SK-N-SH treated with all-trans-retinoic acid at 6 μM for 48 hours (cell line): Measurements from ENCODE around the gene TAS2R14.

Source experiments
- ATAC-seq: fragments of 200-7000 bp; cut with Tn5 transposase; 3 replicates; pipeline ENCODE4 v1.9.1; 2020; ENCODE audit warnings: mild to moderate bottlenecking, moderate library complexity
- ARNTL ChIP-seq: fragments of 450-650 bp; formaldehyde crosslinking; IDR thresholded peaks from 2 replicates; pipeline ENCODE4 v1.5.0; 2020; ENCODE audit warnings: low read depth, mild to moderate bottlenecking, moderate library complexity, borderline replicate concordance
- CSDC2 ChIP-seq: fragments of 250-450 bp; sonication (Bioruptor Pico); IDR thresholded peaks from 2 replicates; pipeline ENCODE4 v1.5.0; 2020; ENCODE audit warnings: mild to moderate bottlenecking, moderate library complexity
- CSRNP3 ChIP-seq: fragments of 250-450 bp; sonication (Bioruptor Pico); IDR thresholded peaks from 2 replicates; pipeline ENCODE4 v1.5.1; 2021; ENCODE audit warnings: mild to moderate bottlenecking, moderate library complexity
- ESRRG ChIP-seq: fragments of 250-450 bp; sonication (Bioruptor Pico); IDR thresholded peaks from 2 replicates; pipeline ENCODE4 v1.6.1; 2021; ENCODE audit warnings: mild to moderate bottlenecking
- GLIS3 ChIP-seq: fragments of 250-450 bp; sonication (Bioruptor Pico); IDR thresholded peaks from 2 replicates; pipeline ENCODE4 v1.5.0; 2020; ENCODE audit warnings: mild to moderate bottlenecking, moderate library complexity
- ISL1 ChIP-seq: fragments of 250-450 bp; sonication (Bioruptor Pico); IDR thresholded peaks from 2 replicates; pipeline ENCODE4 v2.1.2; 2022; ENCODE audit warnings: mild to moderate bottlenecking, moderate library complexity
- OSR1 ChIP-seq: fragments of 250-450 bp; sonication (Bioruptor Pico); IDR thresholded peaks from 2 replicates; pipeline ENCODE4 v1.8.0; 2022; ENCODE audit warnings: moderate library complexity, mild to moderate bottlenecking, inconsistent platforms
- POU6F1 ChIP-seq: fragments of 250-450 bp; sonication (Bioruptor Pico); IDR thresholded peaks from 2 replicates; pipeline ENCODE4 v1.8.0; 2021; ENCODE audit warnings: low read depth, mild to moderate bottlenecking, moderate library complexity, borderline replicate concordance
- PPARA ChIP-seq: fragments of 250-450 bp; sonication (Bioruptor Pico); IDR thresholded peaks from 2 replicates; pipeline ENCODE4 v1.5.0; 2020; ENCODE audit warnings: mild to moderate bottlenecking, borderline replicate concordance
- RARB ChIP-seq: fragments of 250-450 bp; sonication (Bioruptor Pico); IDR thresholded peaks from 2 replicates; pipeline ENCODE4 v1.8.0; 2021; ENCODE audit warnings: mild to moderate bottlenecking, moderate library complexity
- SNAI2 ChIP-seq: fragments of 250-450 bp; sonication (Bioruptor Pico); IDR thresholded peaks from 2 replicates; pipeline ENCODE4 v1.5.0; 2020; ENCODE audit warnings: mild to moderate bottlenecking, moderate library complexity
- TCF4 ChIP-seq: fragments of 250-450 bp; sonication (Bioruptor Pico); IDR thresholded peaks from 2 replicates; pipeline ENCODE4 v1.8.0; 2021; ENCODE audit warnings: mild to moderate bottlenecking, moderate library complexity, borderline replicate concordance
- TOX ChIP-seq: fragments of 250-450 bp; sonication (Bioruptor Pico); IDR thresholded peaks from 2 replicates; pipeline ENCODE4 v1.8.0; 2021; ENCODE audit warnings: mild to moderate bottlenecking, moderate library complexity, borderline replicate concordance
- ZC3H10 ChIP-seq: fragments of 250-450 bp; sonication (Bioruptor Pico); IDR thresholded peaks from 2 replicates; pipeline ENCODE4 v1.5.1; 2021; ENCODE audit warnings: mild to moderate bottlenecking, moderate library complexity
- ZFP3 ChIP-seq: fragments of 250-450 bp; sonication (Bioruptor Pico); IDR thresholded peaks from 2 replicates; pipeline ENCODE4 v1.5.0; 2020; ENCODE audit warnings: mild to moderate bottlenecking, moderate library complexity
- ZFP30 ChIP-seq: fragments of 450-650 bp; formaldehyde crosslinking; IDR thresholded peaks from 2 replicates; pipeline ENCODE4 v1.5.0; 2022; ENCODE audit warnings: mild to moderate bottlenecking, moderate library complexity
- ZNF565 ChIP-seq: fragments of 450-650 bp; formaldehyde crosslinking; conservative IDR thresholded peaks from 2 replicates; pipeline ENCODE4 v1.5.0; 2020; ENCODE audit warnings: low read depth, mild to moderate bottlenecking, moderate library complexity
- ZNF70 ChIP-seq: fragments of 450-650 bp; formaldehyde crosslinking; IDR thresholded peaks from 2 replicates; pipeline ENCODE4 v1.5.0; 2020; ENCODE audit warnings: mild to moderate bottlenecking, moderate library complexity
- ZNF8 ChIP-seq: fragments of 450-650 bp; formaldehyde crosslinking; IDR thresholded peaks from 2 replicates; pipeline ENCODE4 v1.5.0; 2020; ENCODE audit warnings: mild to moderate bottlenecking, moderate library complexity
- TF ChIP-seq, protein P1 (sequence below): fragments of 250-450 bp; sonication (Bioruptor Pico); IDR thresholded peaks from 2 replicates; pipeline ENCODE4 v1.5.1; 2020; ENCODE audit warnings: low read depth, mild to moderate bottlenecking, moderate library complexity
- TF ChIP-seq, protein P2 (sequence below): fragments of 250-450 bp; sonication (Bioruptor Pico); IDR thresholded peaks from 2 replicates; pipeline ENCODE4 v1.5.0; 2020; ENCODE audit warnings: mild to moderate bottlenecking, moderate library complexity
- TF ChIP-seq, protein P3 (sequence below): fragments of 250-450 bp; sonication (Bioruptor Pico); IDR thresholded peaks from 2 replicates; pipeline ENCODE4 v1.8.0; 2020; ENCODE audit warnings: mild to moderate bottlenecking, moderate library complexity, borderline replicate concordance

Gene TAS2R14

GRCh38 chr12:10926269-10926668 is 12.8 kb downstream of the TAS2R14 start (continued):
- TF ChIP-seq CSRNP3 (CRISPR knock-in tag): no peak
- no peak for TF ChIP-seq ZFP3 (CRISPR knock-in tag)
- no peak for TF ChIP-seq SNAI2 (CRISPR knock-in tag)
- no peak for TF ChIP-seq TOX

DNA sequence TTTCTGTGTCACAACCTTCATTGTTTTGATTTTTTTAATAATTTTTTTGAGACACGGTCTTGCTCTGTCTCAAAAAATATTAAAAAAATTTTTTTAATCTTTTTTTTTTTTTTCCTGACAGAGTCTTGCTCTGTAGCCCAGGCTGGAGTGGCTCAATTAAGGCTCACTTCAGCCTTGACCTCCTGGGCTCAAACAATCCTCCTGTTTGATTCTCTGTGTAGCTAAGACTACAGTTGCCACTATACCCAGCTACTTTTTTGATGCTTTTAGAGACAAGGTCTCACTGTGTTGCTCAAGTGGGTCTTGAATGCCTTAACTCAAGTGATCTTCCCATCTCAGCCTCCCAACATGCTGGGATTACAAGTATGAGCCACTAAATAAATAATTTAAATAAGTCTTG is 19.3 kb downstream of the TAS2R14 start:
- no peak for ATAC-seq

DNA sequence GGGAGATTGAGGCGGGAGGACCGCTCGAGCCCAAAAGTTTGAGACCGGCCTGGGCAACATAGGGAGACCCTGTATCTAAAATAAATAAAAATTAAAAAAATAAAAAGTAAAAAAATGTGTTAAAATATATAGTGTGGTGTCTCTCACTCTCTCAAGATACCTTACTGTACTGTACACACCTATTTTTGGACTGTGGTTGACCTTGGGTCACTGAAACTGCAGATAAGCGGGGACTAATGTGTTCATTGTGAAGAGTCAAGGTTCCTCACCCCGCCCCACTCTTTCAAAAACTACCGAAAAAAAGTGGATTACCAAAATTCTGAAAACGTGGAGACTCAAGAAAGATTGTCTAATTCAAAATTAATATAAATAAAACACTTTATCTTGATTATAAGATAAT is 28.7 kb downstream of the TAS2R14 start:
- no peak for ATAC-seq
- TF ChIP-seq CSRNP3 (CRISPR knock-in tag) (no peak), OSR1 (CRISPR knock-in tag) (no peak), CSDC2 (CRISPR knock-in tag) (no peak), ARNTL (CRISPR knock-in tag) (no peak)

More for the DNA sequence above, 19.3 kb downstream of the TAS2R14 start:
- no peak for TF ChIP-seq POU6F1 (CRISPR knock-in tag)
- no peak for TF ChIP-seq ESRRG (CRISPR knock-in tag)
- TF ChIP-seq OSR1 (CRISPR knock-in tag): no peak
- TF ChIP-seq, protein P1, sequence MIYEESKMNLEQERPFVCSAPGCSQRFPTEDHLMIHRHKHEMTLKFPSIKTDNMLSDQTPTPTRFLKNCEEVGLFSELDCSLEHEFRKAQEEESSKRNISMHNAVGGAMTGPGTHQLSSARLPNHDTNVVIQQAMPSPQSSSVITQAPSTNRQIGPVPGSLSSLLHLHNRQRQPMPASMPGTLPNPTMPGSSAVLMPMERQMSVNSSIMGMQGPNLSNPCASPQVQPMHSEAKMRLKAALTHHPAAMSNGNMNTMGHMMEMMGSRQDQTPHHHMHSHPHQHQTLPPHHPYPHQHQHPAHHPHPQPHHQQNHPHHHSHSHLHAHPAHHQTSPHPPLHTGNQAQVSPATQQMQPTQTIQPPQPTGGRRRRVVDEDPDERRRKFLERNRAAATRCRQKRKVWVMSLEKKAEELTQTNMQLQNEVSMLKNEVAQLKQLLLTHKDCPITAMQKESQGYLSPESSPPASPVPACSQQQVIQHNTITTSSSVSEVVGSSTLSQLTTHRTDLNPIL (CRISPR knock-in tag): no peak
- TF ChIP-seq, protein P2, sequence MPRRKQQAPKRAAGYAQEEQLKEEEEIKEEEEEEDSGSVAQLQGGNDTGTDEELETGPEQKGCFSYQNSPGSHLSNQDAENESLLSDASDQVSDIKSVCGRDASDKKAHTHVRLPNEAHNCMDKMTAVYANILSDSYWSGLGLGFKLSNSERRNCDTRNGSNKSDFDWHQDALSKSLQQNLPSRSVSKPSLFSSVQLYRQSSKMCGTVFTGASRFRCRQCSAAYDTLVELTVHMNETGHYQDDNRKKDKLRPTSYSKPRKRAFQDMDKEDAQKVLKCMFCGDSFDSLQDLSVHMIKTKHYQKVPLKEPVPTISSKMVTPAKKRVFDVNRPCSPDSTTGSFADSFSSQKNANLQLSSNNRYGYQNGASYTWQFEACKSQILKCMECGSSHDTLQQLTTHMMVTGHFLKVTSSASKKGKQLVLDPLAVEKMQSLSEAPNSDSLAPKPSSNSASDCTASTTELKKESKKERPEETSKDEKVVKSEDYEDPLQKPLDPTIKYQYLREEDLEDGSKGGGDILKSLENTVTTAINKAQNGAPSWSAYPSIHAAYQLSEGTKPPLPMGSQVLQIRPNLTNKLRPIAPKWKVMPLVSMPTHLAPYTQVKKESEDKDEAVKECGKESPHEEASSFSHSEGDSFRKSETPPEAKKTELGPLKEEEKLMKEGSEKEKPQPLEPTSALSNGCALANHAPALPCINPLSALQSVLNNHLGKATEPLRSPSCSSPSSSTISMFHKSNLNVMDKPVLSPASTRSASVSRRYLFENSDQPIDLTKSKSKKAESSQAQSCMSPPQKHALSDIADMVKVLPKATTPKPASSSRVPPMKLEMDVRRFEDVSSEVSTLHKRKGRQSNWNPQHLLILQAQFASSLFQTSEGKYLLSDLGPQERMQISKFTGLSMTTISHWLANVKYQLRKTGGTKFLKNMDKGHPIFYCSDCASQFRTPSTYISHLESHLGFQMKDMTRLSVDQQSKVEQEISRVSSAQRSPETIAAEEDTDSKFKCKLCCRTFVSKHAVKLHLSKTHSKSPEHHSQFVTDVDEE (CRISPR knock-in tag): no peak
- no peak for TF ChIP-seq PPARA
- TF ChIP-seq ZNF565 (CRISPR knock-in tag): no peak
- TF ChIP-seq GLIS3 (CRISPR knock-in tag): no peak
- TF ChIP-seq ZFP30 (CRISPR knock-in tag): no peak

DNA sequence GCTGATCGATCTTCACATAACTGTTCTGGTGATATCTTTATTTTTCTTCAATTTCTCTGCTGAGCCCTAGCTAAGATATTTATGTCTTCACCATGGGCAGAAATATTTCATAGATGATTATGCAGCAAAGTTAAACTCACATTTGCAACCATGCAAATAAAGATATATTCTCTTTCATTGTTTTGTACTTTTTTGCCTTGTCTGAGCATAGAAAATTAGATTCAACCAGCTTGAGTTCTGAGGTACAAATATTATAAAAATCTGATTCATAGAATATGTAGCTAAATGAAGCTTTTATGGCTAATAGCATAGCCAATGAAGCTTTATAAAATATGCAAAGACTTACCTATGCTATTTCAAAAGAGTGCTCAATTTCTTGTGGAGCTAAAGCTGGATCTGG is 29.6 kb downstream of the TAS2R14 start, which contains the start of gene TAS2R13:
TAS2R13 (minus strand) TSS at position 101 of the 400 bp plus-strand sequence. CDS start 264 bp downstream, outside the sequence.
- no peak for ATAC-seq
- TF ChIP-seq, protein P1 (CRISPR knock-in tag): no peak
- TF ChIP-seq ZFP3 (CRISPR knock-in tag): no peak
- no peak for TF ChIP-seq OSR1 (CRISPR knock-in tag)
- no peak for TF ChIP-seq ZNF8 (CRISPR knock-in tag)
- TF ChIP-seq ZNF565 (CRISPR knock-in tag): no peak
- no peak for TF ChIP-seq ZC3H10 (CRISPR knock-in tag)
- no peak for TF ChIP-seq ZNF70 (CRISPR knock-in tag)
- TF ChIP-seq ISL1 (CRISPR knock-in tag): no peak
- TF ChIP-seq CSRNP3 (CRISPR knock-in tag): no peak
- TF ChIP-seq, protein P3, sequence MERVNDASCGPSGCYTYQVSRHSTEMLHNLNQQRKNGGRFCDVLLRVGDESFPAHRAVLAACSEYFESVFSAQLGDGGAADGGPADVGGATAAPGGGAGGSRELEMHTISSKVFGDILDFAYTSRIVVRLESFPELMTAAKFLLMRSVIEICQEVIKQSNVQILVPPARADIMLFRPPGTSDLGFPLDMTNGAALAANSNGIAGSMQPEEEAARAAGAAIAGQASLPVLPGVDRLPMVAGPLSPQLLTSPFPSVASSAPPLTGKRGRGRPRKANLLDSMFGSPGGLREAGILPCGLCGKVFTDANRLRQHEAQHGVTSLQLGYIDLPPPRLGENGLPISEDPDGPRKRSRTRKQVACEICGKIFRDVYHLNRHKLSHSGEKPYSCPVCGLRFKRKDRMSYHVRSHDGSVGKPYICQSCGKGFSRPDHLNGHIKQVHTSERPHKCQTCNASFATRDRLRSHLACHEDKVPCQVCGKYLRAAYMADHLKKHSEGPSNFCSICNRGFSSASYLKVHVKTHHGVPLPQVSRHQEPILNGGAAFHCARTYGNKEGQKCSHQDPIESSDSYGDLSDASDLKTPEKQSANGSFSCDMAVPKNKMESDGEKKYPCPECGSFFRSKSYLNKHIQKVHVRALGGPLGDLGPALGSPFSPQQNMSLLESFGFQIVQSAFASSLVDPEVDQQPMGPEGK: no peak
- no peak for TF ChIP-seq SNAI2 (CRISPR knock-in tag)
- no peak for TF ChIP-seq ARNTL (CRISPR knock-in tag)
- no peak for TF ChIP-seq TCF4 (CRISPR knock-in tag)
- TF ChIP-seq RARB (CRISPR knock-in tag): no peak
